Measurements from ENCODE around the gene S100A10.

- TF ChIP-seq, protein P1, sequence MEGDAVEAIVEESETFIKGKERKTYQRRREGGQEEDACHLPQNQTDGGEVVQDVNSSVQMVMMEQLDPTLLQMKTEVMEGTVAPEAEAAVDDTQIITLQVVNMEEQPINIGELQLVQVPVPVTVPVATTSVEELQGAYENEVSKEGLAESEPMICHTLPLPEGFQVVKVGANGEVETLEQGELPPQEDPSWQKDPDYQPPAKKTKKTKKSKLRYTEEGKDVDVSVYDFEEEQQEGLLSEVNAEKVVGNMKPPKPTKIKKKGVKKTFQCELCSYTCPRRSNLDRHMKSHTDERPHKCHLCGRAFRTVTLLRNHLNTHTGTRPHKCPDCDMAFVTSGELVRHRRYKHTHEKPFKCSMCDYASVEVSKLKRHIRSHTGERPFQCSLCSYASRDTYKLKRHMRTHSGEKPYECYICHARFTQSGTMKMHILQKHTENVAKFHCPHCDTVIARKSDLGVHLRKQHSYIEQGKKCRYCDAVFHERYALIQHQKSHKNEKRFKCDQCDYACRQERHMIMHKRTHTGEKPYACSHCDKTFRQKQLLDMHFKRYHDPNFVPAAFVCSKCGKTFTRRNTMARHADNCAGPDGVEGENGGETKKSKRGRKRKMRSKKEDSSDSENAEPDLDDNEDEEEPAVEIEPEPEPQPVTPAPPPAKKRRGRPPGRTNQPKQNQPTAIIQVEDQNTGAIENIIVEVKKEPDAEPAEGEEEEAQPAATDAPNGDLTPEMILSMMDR (IDR thresholded peaks at IDR 0.05; ENCODE audit: poor library complexity), result no peak
- TF ChIP-seq EZH2 (IDR thresholded peaks at IDR 0.05; ENCODE audit: borderline replicate concordance), result no peak
These were observed 40.6 kb upstream of the S100A10 start for GRCh38 chr1:152034324-152034653.

Data from hepatocyte (in vitro differentiated cells).